ENCODE data around the gene UGP2.

GRCh38 chr2:63811063-63811462 lies 30.6 kb upstream of the UGP2 start:
- TF ChIP-seq CTCF (IDR thresholded peaks at IDR 0.05): no peak
- TF ChIP-seq EZH2 (IDR thresholded peaks at IDR 0.05; ENCODE audit: borderline replicate concordance, insufficient read depth, low read depth, low read length, poor library complexity, severe bottlenecking): no peak

All from B cell (primary cell).